H9 (cell line): Measurements from ENCODE around the gene ATP6V1B1. TPM values are rescaled to one million over a fixed set of nuclear protein-coding genes. Genes with fewer than 3 reads are reported as not detected.
A peak's percentile ranks its signal among the peaks of the same experiment; 100 is the strongest.

ENCODE experiments used
- DNase-seq: peaks from one replicate; pipeline ENCODE4 v3.0.0-alpha.2; 2017
- H2AFZ ChIP-seq: one replicate; pipeline ENCODE4 v1.6.1; 2013; ENCODE audit warnings: mild to moderate bottlenecking, low read length, control low read depth, moderate library complexity
- H2AK5ac ChIP-seq: 2 replicates; pipeline ENCODE4 v1.6.1; 2013; ENCODE audit warnings: low read length, control low read depth, mixed read lengths; ENCODE audit not compliant: insufficient read length
- H2BK120ac ChIP-seq: one replicate; pipeline ENCODE4 v1.6.1; 2013; ENCODE audit warnings: low read depth, mild to moderate bottlenecking, low read length, control low read depth, inconsistent platforms; ENCODE audit not compliant: poor library complexity, severe bottlenecking
- H2BK12ac ChIP-seq: 2 replicates; pipeline ENCODE4 v1.6.1; 2013; ENCODE audit warnings: low read length, control low read depth, mixed read lengths, low read depth; ENCODE audit not compliant: insufficient read length
- H2BK15ac ChIP-seq: 2 replicates; pipeline ENCODE4 v1.6.1; 2013; ENCODE audit warnings: low read depth, low read length, control low read depth
- H2BK20ac ChIP-seq: one replicate; pipeline ENCODE4 v1.6.1; 2013; ENCODE audit warnings: low read depth, mild to moderate bottlenecking, low read length, control low read depth, inconsistent platforms; ENCODE audit not compliant: poor library complexity, severe bottlenecking
- H2BK5ac ChIP-seq: 2 replicates; pipeline ENCODE4 v1.6.1; 2013; ENCODE audit warnings: low read length, control low read depth, mixed read lengths; ENCODE audit not compliant: insufficient read length
- H3K14ac ChIP-seq: 2 replicates; pipeline ENCODE4 v1.6.1; 2013; ENCODE audit warnings: low read length, control low read depth; ENCODE audit not compliant: insufficient read depth
- H3K18ac ChIP-seq: 2 replicates; pipeline ENCODE4 v1.6.1; 2013; ENCODE audit warnings: low read depth, mild to moderate bottlenecking, mixed read lengths, low read length, control low read depth; ENCODE audit not compliant: insufficient read length
- H3K23ac ChIP-seq: 2 replicates; pipeline ENCODE4 v1.6.1; 2013; ENCODE audit warnings: low read length, control low read depth, mixed read lengths, low read depth; ENCODE audit not compliant: insufficient read length
- H3K23me2 ChIP-seq: 2 replicates; pipeline ENCODE4 v1.6.1; 2013; ENCODE audit warnings: low read depth, mild to moderate bottlenecking, mixed read lengths, low read length, control low read depth; ENCODE audit not compliant: insufficient read length, poor library complexity, severe bottlenecking
- H3K27ac ChIP-seq: 2 replicates; pipeline ENCODE4 v1.5.1; 2013; ENCODE audit warnings: low read length, control low read depth, mixed read lengths, low read depth; ENCODE audit not compliant: insufficient read length
- H3K27me3 ChIP-seq: 2 replicates; pipeline ENCODE4 v1.6.1; 2013; ENCODE audit warnings: low read length, control low read depth, inconsistent platforms; ENCODE audit not compliant: insufficient read depth
- H3K4ac ChIP-seq: 2 replicates; pipeline ENCODE4 v1.6.1; 2013; ENCODE audit warnings: low read depth, mild to moderate bottlenecking, control low read depth, inconsistent platforms, low read length, moderate library complexity
- H3K4me1 ChIP-seq: 2 replicates; pipeline ENCODE4 v1.6.1; 2013; ENCODE audit warnings: low read length, control low read depth, inconsistent platforms; ENCODE audit not compliant: insufficient read depth
- H3K4me2 ChIP-seq: 2 replicates; pipeline ENCODE4 v1.6.1; 2013; ENCODE audit warnings: low read length, control low read depth, mixed read lengths; ENCODE audit not compliant: insufficient read length, insufficient read depth
- H3K56ac ChIP-seq: 2 replicates; pipeline ENCODE4 v1.6.1; 2013; ENCODE audit warnings: low read depth, mild to moderate bottlenecking, mixed read lengths, low read length, control low read depth; ENCODE audit not compliant: insufficient read length
- H3K79me1 ChIP-seq: 2 replicates; pipeline ENCODE4 v1.6.1; 2013; ENCODE audit warnings: low read depth, mild to moderate bottlenecking, moderate library complexity, low read length, control low read depth, inconsistent platforms; ENCODE audit not compliant: insufficient read depth, poor library complexity, severe bottlenecking
- H3K79me2 ChIP-seq: 2 replicates; pipeline ENCODE4 v1.6.1; 2013; ENCODE audit warnings: low read length, control low read depth, inconsistent platforms; ENCODE audit not compliant: insufficient read depth
- H3K9ac ChIP-seq: 2 replicates; pipeline ENCODE4 v1.6.1; 2013; ENCODE audit warnings: low read length, control low read depth, mixed read lengths; ENCODE audit not compliant: insufficient read length; ENCODE audit errors: extremely low read depth
- H3K9me3 ChIP-seq: one replicate; pipeline ENCODE4 v1.6.1; 2013; ENCODE audit warnings: low read depth, low read length, inconsistent platforms; ENCODE audit not compliant: control insufficient read depth
- H3T11ph ChIP-seq: one replicate; pipeline ENCODE4 v1.6.1; 2013; ENCODE audit warnings: mild to moderate bottlenecking, low read length, control low read depth, inconsistent platforms
- H4K20me1 ChIP-seq: one replicate; pipeline ENCODE4 v1.6.1; 2013; ENCODE audit not compliant: control insufficient read depth, insufficient read length, insufficient read depth
- H4K5ac ChIP-seq: 2 replicates; pipeline ENCODE4 v1.6.1; 2013; ENCODE audit warnings: low read depth, mild to moderate bottlenecking, mixed read lengths, low read length, control low read depth; ENCODE audit not compliant: insufficient read length
- H4K8ac ChIP-seq: replicated peaks from 2 replicates; pipeline ENCODE4 v1.6.1; 2013; ENCODE audit warnings: low read length, control low read depth, mixed read lengths, low read depth; ENCODE audit not compliant: insufficient read length
- H4K91ac ChIP-seq: 2 replicates; pipeline ENCODE4 v1.6.1; 2013; ENCODE audit warnings: low read depth, mild to moderate bottlenecking, moderate library complexity, mixed read lengths, low read length, control low read depth; ENCODE audit not compliant: insufficient read length
- H3K27ac Mint-ChIP-seq, 3 experiments: 2 replicates in 2 of 3; 3 replicates in 1 of 3; pipeline ENCODE4 v1.8.0; 2020 to 2021; ENCODE audit warnings: mixed read lengths in 3 of 3, mild to moderate bottlenecking in 1 of 3, moderate library complexity in 1 of 3
- H3K27me3 Mint-ChIP-seq: 2 replicates; pipeline ENCODE4 v1.8.0; 2021; ENCODE audit warnings: low read depth, mild to moderate bottlenecking, moderate library complexity, mixed read lengths
- H3K36me3 Mint-ChIP-seq, 3 experiments: 2 replicates in 2 of 3; 3 replicates in 1 of 3; pipeline ENCODE4 v1.8.0; 2020 to 2021; ENCODE audit warnings: low read depth in 3 of 3, mixed read lengths in 3 of 3; ENCODE audit not compliant: insufficient read depth in 1 of 3
- H3K4me1 Mint-ChIP-seq, 2 experiments: 2 replicates each; pipeline ENCODE4 v1.8.0; 2020; ENCODE audit warnings: mixed read lengths in 2 of 2
- H3K4me3 Mint-ChIP-seq, 2 experiments: 2 replicates in 1 of 2; 3 replicates in 1 of 2; pipeline ENCODE4 v1.8.0; 2020 to 2021; ENCODE audit warnings: mild to moderate bottlenecking in 2 of 2, mixed read lengths in 2 of 2, moderate library complexity in 1 of 2
- H3K9me3 Mint-ChIP-seq, 2 experiments: 2 replicates in 1 of 2; 3 replicates in 1 of 2; pipeline ENCODE4 v1.8.0; 2020; ENCODE audit warnings: mild to moderate bottlenecking in 2 of 2, mixed read lengths in 2 of 2, moderate library complexity in 1 of 2
- CTCF ChIP-seq: fragments of 200-600 bp; sonication (generic); conservative IDR thresholded peaks from 3 replicates; pipeline ENCODE4 v1.8.0; 2021; ENCODE audit warnings: antibody characterized with exemption, mild to moderate bottlenecking
- WGBS: extraction: QIAGEN DNeasy Blood & Tissue Kit; methylation state at CpG from one replicate; pipeline ENCODE4 v1.1.7; 2013; ENCODE audit warnings: missing lambda C conversion rate, low lambda C conversion rate, mixed read lengths; ENCODE audit not compliant: insufficient read length; ENCODE audit errors: extremely low coverage; 5-methylcytosine and 5-hydroxymethylcytosine counted together
- total RNA-seq: library from RNA; stranded (reverse); gene quantifications from 2 replicates; pipeline ENCODE4 v1.2.1, GENCODE V29; 2021

ATP6V1B1 gene
- total RNA-seq, 1 experiment from 2014 or later = not detected

DNA sequence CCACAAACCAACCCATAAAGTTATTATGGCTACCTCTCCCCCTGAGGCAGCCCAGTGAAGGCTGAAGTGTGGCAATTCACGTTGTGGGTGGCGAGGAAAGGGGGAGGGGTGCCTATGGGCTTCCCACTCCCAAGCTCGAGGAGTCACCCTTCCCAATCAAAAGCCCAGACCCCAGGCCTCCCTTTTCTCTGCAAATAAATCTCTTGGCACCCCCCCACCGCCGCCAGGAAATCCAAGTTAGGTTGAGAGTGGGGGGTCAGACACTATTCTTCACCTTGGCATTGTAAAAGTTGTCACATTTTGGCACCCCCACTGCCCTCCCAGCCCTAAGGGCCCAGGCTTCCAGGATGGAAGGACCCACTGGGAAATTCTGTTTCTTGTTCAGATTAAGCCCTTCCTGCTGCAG lies 49.6 kb downstream of the ATP6V1B1 start:
- no CpG with 5 or more reads among the region's 5 CpGs for WGBS
- peak overlapping the region in 1 of 2 experiments; percentile 53; a peak in 1 of 5 replicates for H3K4me3 Mint-ChIP-seq
- H3K14ac ChIP-seq = no peak overlapping the region
- peaks cover 15% of the 10 kb centered on the region for H3K27me3 Mint-ChIP-seq
- no peaks in the 10 kb centered on the region for H3K4me1 ChIP-seq
- no peak overlapping the region for H3T11ph ChIP-seq
- no peak overlapping the region for H3K23ac ChIP-seq
- no peak overlapping the region for H2AFZ ChIP-seq
- no peak for TF ChIP-seq CTCF
- H3K56ac ChIP-seq = no peak overlapping the region
- no peak overlapping the region for H3K9ac ChIP-seq
- no peak overlapping the region for H2BK5ac ChIP-seq
- H2BK120ac ChIP-seq = no peak overlapping the region
- H3K9me3 ChIP-seq = no peaks in the 10 kb centered on the region
- H3K79me1 ChIP-seq = no peaks in the 10 kb centered on the region
- no peak overlapping the region for H2AK5ac ChIP-seq
- no peak overlapping the region for H2BK20ac ChIP-seq
- no peaks in the 10 kb centered on the region for H3K79me2 ChIP-seq
- H3K4ac ChIP-seq = no peak overlapping the region
- H3K27ac Mint-ChIP-seq = no peak overlapping the region
- H3K18ac ChIP-seq = no peak overlapping the region
- peak; percentile 12 for DNase-seq
- H3K9me3 Mint-ChIP-seq = no peaks in the 10 kb centered on the region
- no peak overlapping the region for H4K8ac ChIP-seq
- no peaks in the 10 kb centered on the region for H3K23me2 ChIP-seq
- H2BK15ac ChIP-seq = no peak overlapping the region
- H4K20me1 ChIP-seq = no peaks in the 10 kb centered on the region
- H4K5ac ChIP-seq = no peak overlapping the region
- peaks cover 1 to 31% (median 25%) of the 10 kb centered on the region in 3 experiments; a peak in 4 of 7 replicates for H3K36me3 Mint-ChIP-seq
- H2BK12ac ChIP-seq = no peak overlapping the region
- H3K4me2 ChIP-seq = no peak overlapping the region
- no peak overlapping the region for H4K91ac ChIP-seq
- H3K27me3 ChIP-seq = no peaks in the 10 kb centered on the region
- H3K4me1 Mint-ChIP-seq = peaks cover 5% of the 10 kb centered on the region in 2 experiments
- H3K27ac ChIP-seq = no peak overlapping the region
